PC-3 (cell line): ENCODE data around the gene RMND1.

Experiments
- EZH2 ChIP-seq: fragments of 300-600 bp; sonication (generic); IDR thresholded peaks from one replicate; pipeline ENCODE4 v1.6.1; 2017; ENCODE audit warnings: antibody characterized with exemption, mild to moderate bottlenecking, low read length; ENCODE audit not compliant: unreplicated experiment
- TF ChIP-seq, protein P1 (sequence below): fragments of 300-600 bp; sonication (generic); conservative IDR thresholded peaks from 2 replicates; pipeline ENCODE4 v1.5.1; 2017; ENCODE audit warnings: antibody characterized with exemption, low read depth, mild to moderate bottlenecking, low read length

DNA sequence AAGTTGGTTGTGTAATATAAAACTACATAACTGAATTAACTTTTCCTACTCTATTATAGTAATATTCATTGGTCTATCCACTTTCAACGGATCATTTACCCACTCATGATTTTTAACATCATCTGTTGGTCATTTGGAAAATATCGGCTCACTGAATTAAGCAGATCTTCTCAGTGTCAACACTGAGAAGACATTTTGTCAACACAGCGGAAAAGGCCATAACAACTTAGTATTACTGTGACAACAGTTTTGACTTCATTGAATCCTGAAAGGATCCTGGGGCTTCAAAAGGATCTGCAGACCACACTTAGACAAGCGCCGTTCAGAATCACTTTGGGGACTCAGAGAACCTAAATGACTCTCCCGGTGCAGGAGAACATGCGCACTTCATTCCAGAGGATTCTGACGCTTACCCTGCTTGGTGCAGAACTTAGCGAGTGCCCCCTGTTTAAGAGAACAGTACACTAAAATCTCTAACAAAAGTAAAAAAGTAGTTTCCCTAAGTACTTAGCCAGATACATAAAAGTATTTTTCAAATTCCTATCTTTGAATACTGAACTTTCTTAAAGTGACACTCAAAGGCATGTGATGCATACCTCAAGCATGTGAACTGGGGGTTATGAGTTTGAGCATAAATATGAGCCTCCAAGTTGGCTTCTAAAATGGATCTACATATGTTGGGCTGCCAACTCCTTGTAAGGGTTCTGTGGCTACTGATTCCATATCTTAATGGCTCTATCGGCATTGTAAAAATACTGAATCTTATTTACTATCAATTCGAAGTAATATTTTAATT lies 64.6 kb downstream of the RMND1 start:
- TF ChIP-seq EZH2 = no peak
- TF ChIP-seq, protein P1, sequence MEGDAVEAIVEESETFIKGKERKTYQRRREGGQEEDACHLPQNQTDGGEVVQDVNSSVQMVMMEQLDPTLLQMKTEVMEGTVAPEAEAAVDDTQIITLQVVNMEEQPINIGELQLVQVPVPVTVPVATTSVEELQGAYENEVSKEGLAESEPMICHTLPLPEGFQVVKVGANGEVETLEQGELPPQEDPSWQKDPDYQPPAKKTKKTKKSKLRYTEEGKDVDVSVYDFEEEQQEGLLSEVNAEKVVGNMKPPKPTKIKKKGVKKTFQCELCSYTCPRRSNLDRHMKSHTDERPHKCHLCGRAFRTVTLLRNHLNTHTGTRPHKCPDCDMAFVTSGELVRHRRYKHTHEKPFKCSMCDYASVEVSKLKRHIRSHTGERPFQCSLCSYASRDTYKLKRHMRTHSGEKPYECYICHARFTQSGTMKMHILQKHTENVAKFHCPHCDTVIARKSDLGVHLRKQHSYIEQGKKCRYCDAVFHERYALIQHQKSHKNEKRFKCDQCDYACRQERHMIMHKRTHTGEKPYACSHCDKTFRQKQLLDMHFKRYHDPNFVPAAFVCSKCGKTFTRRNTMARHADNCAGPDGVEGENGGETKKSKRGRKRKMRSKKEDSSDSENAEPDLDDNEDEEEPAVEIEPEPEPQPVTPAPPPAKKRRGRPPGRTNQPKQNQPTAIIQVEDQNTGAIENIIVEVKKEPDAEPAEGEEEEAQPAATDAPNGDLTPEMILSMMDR = no peak
